Adipose tissue (tissue), 3 donors: ENCODE measurements around the gene PTK7. TPM values are rescaled to one million over a fixed set of nuclear protein-coding genes. Genes with fewer than 3 reads are reported as not detected.

Experiments used
- H3K27ac ChIP-seq: one replicate; pipeline ENCODE4 v1.5.1; 2013; ENCODE audit warnings: low read depth, low read length
- WGBS, 3 donors: extraction: QIAGEN DNeasy Blood & Tissue Kit; methylation state at CpG; one replicate each; pipeline ENCODE4 v1.1.7; 2013; 5-methylcytosine and 5-hydroxymethylcytosine counted together
- polyA plus RNA-seq, 3 donors: library from polyadenylated mRNA; stranded (reverse); fragments of 200-250 nt; gene quantifications; one replicate each; pipeline ENCODE4 v1.2.3, GENCODE V29; 2013
- donor health status: healthy with polysubstance abuse.
- donor health status: Bipolar disorder and iron deficiency.
- donor health status: healthy.

The PTK7 gene
- polyA plus RNA-seq, 3 donors, result 6.6 to 15.7 (median 11.2) TPM

GRCh38 chr6:43183441-43183840, 107.3 kb downstream of the PTK7 start:
- H3K27ac ChIP-seq, result no peak overlapping the region
- WGBS, 3 donors, result 97 to 100% (median 98%) methylated on average over 4 of the region's 4 CpGs

- WGBS, 3 donors, result 90 to 91% (median 90%) methylated on average over 21 of the region's 21 CpGs
Measured at GRCh38 chr6:43184268-43184985, 108.3 kb downstream of the PTK7 start.

GRCh38 chr6:43185391-43185985, 109.4 kb downstream of the PTK7 start:
- WGBS, 3 donors, result 76 to 82% (median 82%) methylated on average over 5 of the region's 5 CpGs
- no peak overlapping the region for H3K27ac ChIP-seq

More at GRCh38 chr6:43184268-43184985, 108.3 kb downstream of the PTK7 start:
- H3K27ac ChIP-seq, result no peak overlapping the region

- no peak overlapping the region for H3K27ac ChIP-seq
- 96 to 97% (median 96%) methylated on average over 14 of the region's 14 CpGs for WGBS, 3 donors
Measured at GRCh38 chr6:43186019-43186418, 109.9 kb downstream of the PTK7 start.

GRCh38 chr6:43186706-43187105, 110.6 kb downstream of the PTK7 start:
- 90 to 97% (median 96%) methylated on average over 4 of the region's 4 CpGs for WGBS, 3 donors
- H3K27ac ChIP-seq, result no peak overlapping the region

GRCh38 chr6:43187821-43188220, 111.7 kb downstream of the PTK7 start:
- 92 to 96% (median 95%) methylated on average over 7 of the region's 7 CpGs for WGBS, 3 donors

GRCh38 chr6:43188426-43188825, 112.3 kb downstream of the PTK7 start:
- WGBS, 3 donors, result 91 to 92% (median 91%) methylated on average over 10 of the region's 10 CpGs
- no peak overlapping the region for H3K27ac ChIP-seq

More at GRCh38 chr6:43187821-43188220, 111.7 kb downstream of the PTK7 start:
- H3K27ac ChIP-seq, result no peak overlapping the region

GRCh38 chr6:43189776-43190304, 113.7 kb downstream of the PTK7 start:
- WGBS, 3 donors, result 83 to 89% (median 88%) methylated on average over 6 of the region's 6 CpGs
- H3K27ac ChIP-seq, result no peak overlapping the region

GRCh38 chr6:43192911-43193310, 116.8 kb downstream of the PTK7 start:
- no peak overlapping the region for H3K27ac ChIP-seq
- 95 to 96% (median 96%) methylated on average over 9 of the region's 9 CpGs for WGBS, 3 donors

- WGBS, 3 donors, result 89 to 93% (median 92%) methylated on average over 5 of the region's 5 CpGs
- no peak overlapping the region for H3K27ac ChIP-seq
Measured at GRCh38 chr6:43193929-43194328, 117.8 kb downstream of the PTK7 start.

- H3K27ac ChIP-seq, result no peak overlapping the region
- 89 to 91% (median 90%) methylated on average over 5 of the region's 5 CpGs for WGBS, 3 donors
Measured at GRCh38 chr6:43196337-43196736, 120.2 kb downstream of the PTK7 start.

GRCh38 chr6:43199912-43200311, 123.8 kb downstream of the PTK7 start:
- no peak overlapping the region for H3K27ac ChIP-seq
- 90 to 93% (median 92%) methylated on average over 6 of the region's 6 CpGs for WGBS, 3 donors

GRCh38 chr6:43200541-43200940, 124.4 kb downstream of the PTK7 start:
- 91 to 95% (median 92%) methylated on average over 6 of the region's 6 CpGs for WGBS, 3 donors
- H3K27ac ChIP-seq, result no peak overlapping the region

GRCh38 chr6:43202451-43202850, 126.3 kb downstream of the PTK7 start:
- WGBS, 3 donors, result 88 to 90% (median 89%) methylated on average over 5 of the region's 5 CpGs

GRCh38 chr6:43203029-43203717, 127.1 kb downstream of the PTK7 start:
- 87 to 93% (median 93%) methylated on average over 17 of the region's 17 CpGs for WGBS, 3 donors

More at GRCh38 chr6:43202451-43202850, 126.3 kb downstream of the PTK7 start:
- no peak overlapping the region for H3K27ac ChIP-seq

GRCh38 chr6:43203718-43204095, 127.6 kb downstream of the PTK7 start:
- H3K27ac ChIP-seq, result no peak overlapping the region
- 90 to 95% (median 94%) methylated on average over 8 of the region's 8 CpGs for WGBS, 3 donors

More at GRCh38 chr6:43203029-43203717, 127.1 kb downstream of the PTK7 start:
- no peak overlapping the region for H3K27ac ChIP-seq

GRCh38 chr6:43204271-43205105, 128.4 kb downstream of the PTK7 start:
- WGBS, 3 donors, result 95% methylated on average over 23 of the region's 23 CpGs
- H3K27ac ChIP-seq, result no peak overlapping the region

- no peak overlapping the region for H3K27ac ChIP-seq
- 94 to 96% (median 96%) methylated on average over 10 of the region's 10 CpGs for WGBS, 3 donors
Measured at GRCh38 chr6:43205849-43206248, 129.7 kb downstream of the PTK7 start.
